Panc1 (cell line): ENCODE data around the gene DYRK1A. TPM values are rescaled to one million over a fixed set of nuclear protein-coding genes. Genes with fewer than 3 reads are reported as not detected.
A peak's percentile ranks its signal among the peaks of the same experiment; 100 is the strongest.

Experiments used
- ATAC-seq: fragments of 200-7000 bp; cut with Tn5 transposase; 2 replicates; pipeline ENCODE4 v1.9.1; 2020; ENCODE audit warnings: mild to moderate bottlenecking, moderate library complexity
- BruUV-seq: library from RNA; stranded (reverse); fragments of 400-500 nt; replicated peaks from 2 replicates; lab custom pipeline; 2021; lab: Mats Ljungman, UMichigan
- CTCF ChIA-PET: fragments of 300-600 bp; sonication (Branson Sonifier 250); formaldehyde crosslinking; loops from one replicate; lab custom pipeline; 2022; ENCODE audit warnings: antibody characterized with exemption; lab: Charles Lee
- POLR2A ChIA-PET: fragments of 300-600 bp; sonication (Branson Sonifier 250); formaldehyde crosslinking; loops from one replicate; lab custom pipeline; 2022; ENCODE audit warnings: antibody characterized with exemption; lab: Charles Lee
- DNase-seq: peaks from one replicate; pipeline ENCODE4 v3.0.0-alpha.2; 2010; ENCODE audit warnings: low read depth, low spot score
- H3K27ac ChIP-seq: 2 replicates; pipeline ENCODE4 v1.5.1; 2011; ENCODE audit warnings: mild to moderate bottlenecking, low read length, inconsistent platforms
- H3K27me3 ChIP-seq: fragments of 200-500 bp; sonication (Bioruptor generic); 2 replicates; pipeline ENCODE4 v1.6.0; 2014; ENCODE audit warnings: low read length, inconsistent platforms; ENCODE audit not compliant: control insufficient read depth, insufficient read depth
- H3K36me3 ChIP-seq: fragments of 200-500 bp; sonication (Bioruptor generic); 2 replicates; pipeline ENCODE4 v1.5.1; 2014; ENCODE audit warnings: inconsistent platforms, mild to moderate bottlenecking, low read length, moderate library complexity; ENCODE audit not compliant: control insufficient read depth, insufficient read depth
- H3K4me1 ChIP-seq: 2 replicates; pipeline ENCODE4 v1.5.1; 2011; ENCODE audit warnings: inconsistent platforms, mild to moderate bottlenecking, low read length, moderate library complexity; ENCODE audit not compliant: control insufficient read depth, insufficient read depth
- H3K4me3 ChIP-seq, 2 experiments: 2 replicates each; pipeline ENCODE4 v1.5.1; 2011 to 2012; ENCODE audit warnings: low read depth in 2 of 2, low read length in 2 of 2, mild to moderate bottlenecking in 2 of 2, inconsistent platforms in 1 of 2, moderate library complexity in 1 of 2
- H3K9me3 ChIP-seq: fragments of 200-500 bp; sonication (Bioruptor generic); 2 replicates; pipeline ENCODE4 v1.5.1; 2014; ENCODE audit warnings: low read depth, mild to moderate bottlenecking, inconsistent platforms, low read length, moderate library complexity; ENCODE audit not compliant: control insufficient read depth, insufficient read depth
- POLR2AphosphoS5 ChIP-seq: IDR thresholded peaks from 2 replicates; pipeline ENCODE4 v1.6.1; 2012; ENCODE audit warnings: mild to moderate bottlenecking, low read depth, low read length, moderate library complexity
- REST ChIP-seq, 2 experiments: IDR thresholded peaks; 2 replicates each; pipeline ENCODE4 v1.6.1; 2011 to 2012; ENCODE audit warnings: low read depth in 2 of 2, control low read depth in 1 of 2, low read length in 1 of 2, mild to moderate bottlenecking in 1 of 2, moderate library complexity in 1 of 2; ENCODE audit not compliant: insufficient read depth in 1 of 2
- SIN3A ChIP-seq: IDR thresholded peaks from 2 replicates; pipeline ENCODE4 v1.6.1; 2012; ENCODE audit warnings: low read depth, mild to moderate bottlenecking, low read length, moderate library complexity, borderline replicate concordance; ENCODE audit not compliant: insufficient read depth
- TCF7L2 ChIP-seq: IDR thresholded peaks from 2 replicates; pipeline ENCODE4 v1.6.1; 2011; ENCODE audit warnings: mild to moderate bottlenecking, low read depth, low read length, inconsistent platforms
- in situ Hi-C: cut with HindIII; loops from 2 replicates; pipeline ENCODE4 v1.10.0; 2016; ENCODE audit warnings: low sequenced_read_pairs, low pct_unique_long_range_greater_than_20kb
- intact Hi-C: fragments of 100-400 bp; cut with micrococcal nuclease; formaldehyde crosslinking; loops from one replicate; pipeline ENCODE4 v1.10.0; 2022; ENCODE audit not compliant: unreplicated experiment
- total RNA-seq: library from RNA; stranded (reverse); gene quantifications from one replicate; pipeline ENCODE4 v1.2.1, GENCODE V29; 2021; ENCODE audit not compliant: unreplicated experiment
- TF ChIP-seq, protein P1 (sequence below): fragments of 450-650 bp; IDR thresholded peaks from 2 replicates; pipeline ENCODE4 v1.5.1; 2017; ENCODE audit warnings: mild to moderate bottlenecking

The DYRK1A gene
- total RNA-seq, 1 experiment from 2014 or later: 36.1 TPM

DNA sequence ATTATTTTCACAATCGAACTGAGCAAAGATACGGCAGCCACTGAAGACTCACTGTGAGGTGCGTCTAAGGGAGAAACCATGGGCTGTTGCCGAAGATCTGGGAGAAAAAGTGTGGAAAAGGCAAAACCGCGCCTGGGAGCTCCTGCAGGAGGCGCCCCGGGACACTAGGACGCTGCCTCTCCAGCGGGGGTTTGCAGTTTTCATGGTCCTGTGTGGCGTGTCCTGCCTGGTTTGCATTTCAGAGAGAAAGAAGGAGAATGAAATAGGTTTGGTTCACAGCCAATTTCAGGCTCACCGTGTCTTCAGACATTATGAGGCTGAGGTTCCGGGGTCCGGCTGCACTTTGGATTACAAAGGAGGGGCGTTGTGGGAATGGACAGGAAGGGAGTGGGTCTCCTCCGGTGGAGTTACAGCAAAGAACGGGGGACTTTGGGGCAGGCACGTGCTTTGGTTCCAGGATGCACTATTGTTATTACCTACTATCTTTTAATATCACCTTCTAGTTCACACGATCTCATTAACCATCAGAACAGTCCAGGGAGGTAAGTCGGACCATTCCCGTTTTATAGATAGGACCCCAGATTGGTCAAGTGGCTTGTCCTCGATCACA, 179.8 kb downstream of the DYRK1A start:
- intact Hi-C loops (no loop called here), in situ Hi-C loops (no loop called here)
- Histone ChIP-seq H3K27ac (0 out of 2 replicates have a peak overlapping the region, but pooled peaks have one; percentile 34), H3K27me3 (no peaks in the 10 kb centered on the region), H3K36me3 (no peaks in the 10 kb centered on the region), H3K4me1 (peaks cover 24% of the 10 kb centered on the region), H3K9me3 (peaks cover 3% of the 10 kb centered on the region; the same call in 1 of the 2 replicates), H3K4me3 (no peak overlapping the region)
- BruUV-seq: no TSS peak
- no peak for TF ChIP-seq TCF7L2
- TF ChIP-seq POLR2AphosphoS5: no peak
- TF ChIP-seq, protein P1, sequence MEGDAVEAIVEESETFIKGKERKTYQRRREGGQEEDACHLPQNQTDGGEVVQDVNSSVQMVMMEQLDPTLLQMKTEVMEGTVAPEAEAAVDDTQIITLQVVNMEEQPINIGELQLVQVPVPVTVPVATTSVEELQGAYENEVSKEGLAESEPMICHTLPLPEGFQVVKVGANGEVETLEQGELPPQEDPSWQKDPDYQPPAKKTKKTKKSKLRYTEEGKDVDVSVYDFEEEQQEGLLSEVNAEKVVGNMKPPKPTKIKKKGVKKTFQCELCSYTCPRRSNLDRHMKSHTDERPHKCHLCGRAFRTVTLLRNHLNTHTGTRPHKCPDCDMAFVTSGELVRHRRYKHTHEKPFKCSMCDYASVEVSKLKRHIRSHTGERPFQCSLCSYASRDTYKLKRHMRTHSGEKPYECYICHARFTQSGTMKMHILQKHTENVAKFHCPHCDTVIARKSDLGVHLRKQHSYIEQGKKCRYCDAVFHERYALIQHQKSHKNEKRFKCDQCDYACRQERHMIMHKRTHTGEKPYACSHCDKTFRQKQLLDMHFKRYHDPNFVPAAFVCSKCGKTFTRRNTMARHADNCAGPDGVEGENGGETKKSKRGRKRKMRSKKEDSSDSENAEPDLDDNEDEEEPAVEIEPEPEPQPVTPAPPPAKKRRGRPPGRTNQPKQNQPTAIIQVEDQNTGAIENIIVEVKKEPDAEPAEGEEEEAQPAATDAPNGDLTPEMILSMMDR: 0 out of 2 replicates have a peak, but pooled peaks have one; percentile 32
- ChIA-PET POLR2A (no interaction called here), CTCF (no interaction called here)
- ATAC-seq (peak; percentile 11; the same call in 1 of the 2 replicates), DNase-seq (no peak)

DNA sequence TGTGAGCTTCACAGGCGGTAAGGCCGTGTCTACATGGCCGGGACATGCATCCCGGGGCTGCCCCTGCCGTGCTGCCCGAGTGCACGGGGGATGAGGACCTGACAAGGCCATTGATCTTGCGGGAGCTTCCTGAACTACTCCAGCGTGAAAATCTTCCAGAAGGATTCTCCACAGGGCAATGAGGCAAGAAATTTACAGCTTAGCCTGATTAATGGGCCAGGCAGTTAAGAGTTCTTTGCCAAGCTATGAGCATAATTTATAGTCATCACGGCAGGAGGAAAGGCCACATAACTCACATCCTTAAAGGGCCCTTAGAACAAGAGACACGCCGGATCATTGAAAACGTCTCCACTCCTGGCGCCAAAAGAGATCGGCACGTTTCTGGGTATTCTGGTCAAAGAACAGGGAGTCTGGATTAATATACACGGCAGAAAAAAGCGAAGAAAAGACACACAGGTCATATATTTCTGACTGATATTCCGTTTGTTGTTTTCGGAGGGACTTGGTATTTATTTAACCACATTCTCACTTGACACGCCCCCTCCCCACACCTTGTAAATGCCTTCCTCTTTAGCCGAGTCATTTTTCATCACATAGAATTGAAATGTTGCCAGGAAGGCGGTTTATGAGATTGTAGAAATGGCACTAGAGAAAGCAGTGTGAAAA, 180.5 kb downstream of the DYRK1A start:
- DNase-seq: no peak
- H3K27me3 ChIP-seq: no peaks in the 10 kb centered on the region
- H3K36me3 ChIP-seq: no peaks in the 10 kb centered on the region
- no TSS peak for BruUV-seq
- in situ Hi-C loops (no loop called here), intact Hi-C loops (no loop called here)
- ChIA-PET POLR2A (no interaction called here), CTCF (no interaction called here)
- peaks cover 30% of the 10 kb centered on the region for H3K4me1 ChIP-seq
- TF ChIP-seq TCF7L2 (peak; percentile 51; the same call in 1 of the 2 replicates), POLR2AphosphoS5 (no peak)
- H3K27ac ChIP-seq: peak overlapping the region; percentile 34; the same call in 1 of the 2 replicates
- ATAC-seq: peak; percentile 49; the same call in 1 of the 2 replicates
- H3K4me3 ChIP-seq: no peak overlapping the region
- peaks cover 3% of the 10 kb centered on the region; the same call in 1 of the 2 replicates for H3K9me3 ChIP-seq

DNA sequence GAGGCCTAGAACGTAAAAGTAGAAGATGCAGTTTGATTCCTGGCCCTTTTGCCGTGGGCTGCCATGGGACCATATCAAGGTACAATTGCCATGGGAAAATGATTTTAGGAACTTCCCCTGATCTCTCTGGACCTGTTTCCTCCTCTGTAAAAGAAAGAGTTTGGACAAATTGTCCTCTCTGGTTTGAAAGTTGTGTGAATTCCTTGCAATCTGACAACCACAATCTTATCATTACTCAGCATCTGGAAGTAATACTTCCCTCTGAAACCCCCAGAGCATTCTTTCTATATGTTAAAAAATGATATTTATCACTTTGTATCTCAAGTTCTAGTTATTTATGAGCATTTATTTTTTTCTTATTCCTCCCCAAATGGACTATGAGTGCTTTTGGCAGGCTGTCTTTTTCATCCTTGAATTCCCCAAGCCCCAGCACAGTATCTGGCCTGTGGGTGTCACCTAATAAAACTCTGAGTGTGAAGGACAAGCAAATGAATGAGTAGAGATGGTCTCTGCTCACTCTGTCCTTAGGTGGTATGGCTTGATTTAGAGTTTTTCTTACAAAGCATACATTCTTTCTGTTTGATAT, 181.1 kb downstream of the DYRK1A start:
- no peak for ATAC-seq
- ChIA-PET CTCF (no interaction called here), POLR2A (no interaction called here)
- DNase-seq: no peak
- no peaks in the 10 kb centered on the region for H3K36me3 ChIP-seq
- H3K27ac ChIP-seq: peak overlapping the region; percentile 29; the same call in 1 of the 2 replicates
- no peak overlapping the region for H3K4me3 ChIP-seq
- in situ Hi-C loops: no loop called here
- H3K9me3 ChIP-seq: no peaks in the 10 kb centered on the region; the same call in 1 of the 2 replicates
- BruUV-seq: no TSS peak
- intact Hi-C loops: no loop called here
- H3K27me3 ChIP-seq: no peaks in the 10 kb centered on the region
- H3K4me1 ChIP-seq: peaks cover 37% of the 10 kb centered on the region
- TF ChIP-seq, protein P1: no peak
- TF ChIP-seq TCF7L2 (no peak), POLR2AphosphoS5 (no peak), REST (IDR thresholded peaks at IDR 0.05; ENCODE audit: insufficient read depth in 1 of 2, low read depth in 2 of 2, low read length in 1 of 2) (no peak), SIN3A (no peak)
